Measurements from ENCODE around the gene PPP2R5C. TPM values are rescaled to one million over a fixed set of nuclear protein-coding genes. Genes with fewer than 3 reads are reported as not detected.

PPP2R5C gene
- total RNA-seq, 1 donor from 2014 or later: 237 TPM

GRCh38 chr14:101810897-101811621, 49.5 kb downstream of the PPP2R5C start:
- intact Hi-C loops (cut with micrococcal nuclease): loop anchor here (1.0 to 2.0 kb wide), 3 partner anchors 8 to 50 kb away; partner anchors contain the start of gene PPP2R5C

GRCh38 chr14:101812071-101812470, 50.6 kb downstream of the PPP2R5C start:
- intact Hi-C loops (cut with micrococcal nuclease): no loop called here

- intact Hi-C loops (cut with micrococcal nuclease): no loop called here
Measured at GRCh38 chr14:101813171-101813759, 51.8 kb downstream of the PPP2R5C start.

GRCh38 chr14:101813833-101814232, 52.3 kb downstream of the PPP2R5C start:
- intact Hi-C loops (cut with micrococcal nuclease): no loop called here

- intact Hi-C loops (cut with micrococcal nuclease): no loop called here
Measured at GRCh38 chr14:101814934-101815333, 53.4 kb downstream of the PPP2R5C start.

- intact Hi-C loops (cut with micrococcal nuclease): no loop called here
Measured at GRCh38 chr14:101815994-101816393, 54.5 kb downstream of the PPP2R5C start.

GRCh38 chr14:101817501-101818001, 56.0 kb downstream of the PPP2R5C start:
- intact Hi-C loops (cut with micrococcal nuclease): loop anchor here (1.0 kb wide), 1 partner anchor 8 kb away; no protein-coding TSS in a partner anchor

GRCh38 chr14:101819251-101819990, 57.9 kb downstream of the PPP2R5C start:
- intact Hi-C loops (cut with micrococcal nuclease): loop anchor here (1.0 kb wide), 1 partner anchor 9 kb away; no protein-coding TSS in a partner anchor

- intact Hi-C loops (cut with micrococcal nuclease): loop anchor here (5.0 to 10.0 kb wide), 5 partner anchors 57 to 1756 kb away; partner anchors contain the start of genes EVL and HSP90AA1
Measured at GRCh38 chr14:101820283-101820798, 58.8 kb downstream of the PPP2R5C start.

- intact Hi-C loops (cut with micrococcal nuclease): loop anchor here (5.0 to 10.0 kb wide), 5 partner anchors 56 to 1757 kb away; partner anchors contain the start of genes EVL and HSP90AA1
Measured at GRCh38 chr14:101821528-101821927, 60.0 kb downstream of the PPP2R5C start.

- intact Hi-C loops (cut with micrococcal nuclease): loop anchor here (1.0 to 10.0 kb wide), 6 partner anchors 13 to 1758 kb away; partner anchors contain the start of genes EVL and HSP90AA1
Measured at GRCh38 chr14:101823066-101823465, 61.6 kb downstream of the PPP2R5C start.

- intact Hi-C loops (cut with micrococcal nuclease): loop anchor here (1.0 to 10.0 kb wide), 9 partner anchors 13 to 1759 kb away; partner anchors contain the start of genes EVL and HSP90AA1
Measured at GRCh38 chr14:101823511-101824120, 62.1 kb downstream of the PPP2R5C start.

GRCh38 chr14:101824339-101824727, 62.8 kb downstream of the PPP2R5C start:
- intact Hi-C loops (cut with micrococcal nuclease): loop anchor here (1.0 to 10.0 kb wide), 8 partner anchors 14 to 1760 kb away; partner anchors contain the start of genes EVL and HSP90AA1

GRCh38 chr14:101825797-101826196, 64.3 kb downstream of the PPP2R5C start:
- intact Hi-C loops (cut with micrococcal nuclease): loop anchor here (1.0 to 10.0 kb wide), 4 partner anchors 8 to 1761 kb away; partner anchors contain the start of gene EVL

GRCh38 chr14:101826351-101826750, 64.8 kb downstream of the PPP2R5C start:
- intact Hi-C loops (cut with micrococcal nuclease): loop anchor here (10.0 kb wide), 1 partner anchor 1762 kb away; the partner anchor contains the start of gene EVL

- intact Hi-C loops (cut with micrococcal nuclease): loop anchor here (10.0 kb wide), 1 partner anchor 1762 kb away; the partner anchor contains the start of gene EVL
Measured at GRCh38 chr14:101827286-101827685, 65.8 kb downstream of the PPP2R5C start.

- intact Hi-C loops (cut with micrococcal nuclease): loop anchor here (10.0 kb wide), 1 partner anchor 1763 kb away; the partner anchor contains the start of gene EVL
Measured at GRCh38 chr14:101828046-101828445, 66.5 kb downstream of the PPP2R5C start.

GRCh38 chr14:101830271-101830670, 68.8 kb downstream of the PPP2R5C start:
- intact Hi-C loops (cut with micrococcal nuclease): no loop called here

GRCh38 chr14:101833045-101833444, 71.5 kb downstream of the PPP2R5C start:
- intact Hi-C loops (cut with micrococcal nuclease): no loop called here

GRCh38 chr14:101834397-101834796, 72.9 kb downstream of the PPP2R5C start:
- intact Hi-C loops (cut with micrococcal nuclease): no loop called here
